Measurements from ENCODE around the gene RFFL.
"Not testable (repeated sequence)": the region's sequence is repeated elsewhere in the genome, so short reads cannot be mapped to it uniquely, and the experiment has no call there.

RFFL gene

DNA sequence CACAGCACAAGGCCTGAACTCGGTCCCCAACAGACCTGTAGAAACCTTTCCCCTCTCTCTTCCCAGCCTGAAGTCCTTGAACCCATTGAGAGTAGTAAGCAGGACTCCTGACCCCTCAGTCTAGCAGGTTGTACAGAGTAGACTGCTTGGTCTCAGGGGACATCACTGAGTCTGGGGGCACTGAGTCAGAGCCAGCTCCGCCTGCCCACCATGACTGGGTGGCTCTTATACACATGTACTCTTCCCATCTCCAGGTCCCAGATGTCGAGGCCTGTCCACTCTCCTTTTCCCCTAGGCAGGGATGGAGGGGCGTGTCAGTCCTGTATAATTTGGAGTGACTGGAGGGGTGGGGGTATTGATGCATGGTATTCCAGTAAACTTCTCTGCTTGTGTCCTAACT lies 59.7 kb downstream of the RFFL start:
- no peak for DNase-seq (ENCODE audit: low read depth, low spot score)

DNA sequence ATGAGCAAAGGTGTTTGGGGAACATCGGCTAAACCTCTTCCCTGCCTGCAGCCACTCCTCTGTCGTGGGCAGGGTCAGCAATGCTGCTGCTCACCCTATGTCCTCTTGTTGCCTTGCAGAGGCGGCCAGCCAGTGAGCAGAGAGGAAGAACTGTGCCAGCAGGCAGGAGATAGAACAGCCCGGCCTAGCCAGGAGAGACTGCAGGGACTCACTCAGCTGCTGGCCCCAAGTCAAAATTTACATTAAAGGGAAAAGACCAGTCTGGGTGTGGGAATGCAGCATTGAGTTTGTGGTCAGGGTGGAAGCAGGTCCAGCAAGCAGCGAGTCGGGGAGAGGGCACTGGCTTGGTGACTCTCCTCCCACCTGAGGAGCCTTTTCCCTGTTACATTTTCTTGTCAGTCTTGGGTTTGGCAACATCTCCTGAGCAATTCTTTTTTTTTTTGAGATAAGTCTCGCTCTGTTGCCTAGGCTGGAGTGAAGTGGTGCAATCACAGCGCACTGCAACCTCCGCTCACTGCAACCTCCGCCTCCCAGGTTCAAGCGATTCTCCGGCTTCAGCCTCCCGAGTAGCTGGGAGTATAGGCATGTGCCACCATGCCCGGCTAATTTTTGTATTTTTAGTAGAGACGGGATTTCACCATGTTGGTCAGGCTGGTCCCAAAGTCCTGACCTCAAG lies 60.5 kb downstream of the RFFL start:
- DNase-seq (ENCODE audit: low read depth, low spot score), result no peak

DNA sequence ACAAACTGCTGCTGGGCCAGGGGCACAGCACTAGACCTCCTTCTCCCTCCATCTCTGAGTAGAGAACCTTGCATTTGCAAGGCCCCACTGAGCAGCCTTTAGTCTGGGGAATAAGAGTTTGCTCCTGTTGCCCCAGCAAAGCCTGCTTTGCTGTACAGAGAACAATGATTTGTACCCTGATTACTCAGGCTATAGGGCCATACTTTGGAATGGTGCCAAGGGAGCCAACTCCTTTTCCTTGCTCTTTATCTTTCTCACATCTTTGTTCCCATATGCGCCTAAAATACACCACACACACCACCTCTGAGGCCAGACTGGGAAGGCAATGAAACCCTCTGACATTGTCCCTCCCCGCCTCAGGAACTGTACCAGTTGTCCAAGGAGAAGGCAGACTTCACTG lies 62.0 kb downstream of the RFFL start:
- DNase-seq (ENCODE audit: low read depth, low spot score), result no peak

DNA sequence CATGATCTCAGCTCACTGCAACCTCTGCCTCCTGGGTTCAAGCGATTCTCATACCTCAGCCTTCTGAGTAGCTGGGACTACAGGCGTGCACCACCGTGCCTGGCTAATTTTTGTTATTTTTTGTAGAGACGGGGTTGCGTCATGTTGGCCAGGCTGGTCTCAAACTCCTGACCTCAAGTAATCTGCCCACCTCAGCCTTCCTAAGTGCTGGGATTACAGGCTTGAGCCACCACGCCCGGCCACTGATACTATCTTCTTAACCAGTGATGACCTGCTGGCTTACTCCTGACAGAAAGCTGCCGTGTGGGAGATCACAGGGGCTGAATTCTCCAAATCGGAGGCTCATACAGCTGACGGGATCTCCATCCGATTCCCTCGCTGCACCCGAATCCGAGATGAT lies 62.5 kb downstream of the RFFL start:
- DNase-seq (ENCODE audit: low read depth, low spot score), result not testable (repeated sequence)

DNA sequence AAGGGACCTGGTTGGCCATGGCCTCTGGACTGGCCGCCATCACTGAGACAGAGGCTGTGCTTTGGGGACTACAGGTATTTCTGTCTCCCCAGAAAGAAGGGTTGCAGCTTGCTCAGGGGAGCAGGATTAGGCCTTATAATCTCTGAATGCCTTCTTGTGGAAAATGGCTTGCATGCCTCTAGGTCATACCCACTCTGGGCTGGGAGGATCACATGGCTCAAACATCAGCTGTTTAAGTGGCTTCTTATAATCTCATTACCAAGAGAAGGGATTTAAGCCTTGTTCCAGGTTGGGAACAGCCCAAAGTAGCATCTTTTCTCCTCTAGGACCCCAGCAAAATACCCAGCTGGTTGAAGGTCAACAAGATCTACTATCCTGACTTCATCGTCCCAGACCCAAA lies 64.1 kb downstream of the RFFL start:
- DNase-seq (ENCODE audit: low read depth, low spot score), result no peak

DNA sequence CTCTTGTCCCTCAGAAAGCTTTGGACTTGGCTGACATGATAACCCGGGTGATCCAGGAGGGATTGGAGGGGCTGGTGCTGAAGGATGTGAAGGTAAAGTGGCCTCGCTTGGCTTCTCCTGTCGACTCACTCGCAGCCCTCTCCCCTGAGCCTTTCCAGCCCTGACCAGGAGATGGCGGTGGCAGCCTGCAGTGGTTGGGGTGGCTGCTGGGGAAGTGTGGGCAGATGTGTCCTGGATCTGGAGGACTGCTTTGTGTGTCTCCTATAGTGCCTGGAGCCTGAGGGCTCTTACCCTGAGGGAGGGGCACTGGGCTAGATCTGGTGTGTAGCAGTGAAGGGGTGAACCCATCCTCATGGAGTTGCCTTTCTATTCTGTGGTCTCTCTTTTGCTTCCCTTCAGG lies 65.3 kb downstream of the RFFL start:
- DNase-seq (ENCODE audit: low read depth, low spot score), result no peak

DNA sequence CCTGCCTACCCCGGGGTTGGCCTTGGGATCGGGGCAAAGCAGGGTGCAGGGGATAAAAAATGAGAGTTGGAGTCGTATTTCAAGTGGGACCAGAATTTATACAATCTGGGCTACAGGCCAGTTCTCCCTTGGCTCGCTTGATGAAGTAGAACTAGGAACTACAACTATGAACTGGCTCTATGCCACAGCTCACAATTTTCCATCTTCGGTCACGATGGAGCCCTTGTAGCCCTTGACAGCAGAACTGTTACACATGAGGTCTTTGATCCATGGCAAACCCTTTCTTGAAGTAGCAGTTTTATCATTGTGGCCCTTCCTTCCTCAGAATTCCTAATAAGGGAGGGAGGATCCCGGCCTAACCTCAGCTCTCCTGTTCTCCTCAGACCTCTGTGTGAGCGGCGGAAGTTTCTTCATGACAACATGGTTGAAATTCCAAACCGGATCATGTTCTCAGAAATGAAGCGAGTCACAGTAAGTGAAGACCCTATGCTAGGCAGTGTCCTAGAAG lies 66.1 kb downstream of the RFFL start:
- no peak for DNase-seq (ENCODE audit: low read depth, low spot score)

DNA sequence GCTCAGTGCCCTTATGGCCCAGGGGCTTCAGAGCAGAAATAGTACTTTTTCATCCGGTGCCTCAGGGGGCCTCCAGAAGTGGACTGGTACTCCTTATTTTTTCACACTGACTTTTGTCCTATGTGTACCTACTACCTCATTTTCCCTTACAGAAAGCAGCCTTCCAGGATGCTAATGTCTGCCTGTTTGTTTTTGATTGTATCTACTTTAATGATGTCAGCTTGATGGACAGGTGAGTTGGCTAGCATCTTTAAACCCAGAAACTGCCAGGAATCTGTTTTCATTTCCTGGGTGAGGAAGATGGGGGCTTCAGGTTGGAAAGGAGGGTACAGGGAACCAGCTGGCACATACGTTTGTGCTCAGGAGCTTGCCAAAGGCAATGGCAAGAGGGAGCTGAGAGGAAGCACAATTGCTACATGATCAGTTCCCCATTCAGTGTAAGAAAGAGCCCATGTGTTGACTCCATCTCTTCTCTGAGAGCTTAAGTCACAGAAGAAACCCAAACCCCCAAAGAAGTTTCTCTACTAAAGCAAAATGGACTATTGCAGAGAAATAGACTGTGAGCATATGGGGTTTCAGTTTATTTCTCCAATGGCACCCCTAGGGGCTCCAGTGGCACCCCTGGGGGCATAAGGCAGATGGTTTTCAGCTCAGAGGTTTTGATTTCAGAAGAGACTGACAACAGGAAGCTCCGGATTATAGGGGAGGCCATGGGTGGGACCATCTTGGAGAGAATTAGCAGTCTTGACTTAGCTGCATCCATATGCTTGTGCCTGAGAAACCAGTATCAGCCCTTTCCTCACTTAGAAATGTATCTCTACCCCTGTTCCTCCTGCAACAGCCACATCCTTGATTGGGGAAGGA lies 66.9 kb downstream of the RFFL start:
- no peak for DNase-seq (ENCODE audit: low read depth, low spot score)

DNA sequence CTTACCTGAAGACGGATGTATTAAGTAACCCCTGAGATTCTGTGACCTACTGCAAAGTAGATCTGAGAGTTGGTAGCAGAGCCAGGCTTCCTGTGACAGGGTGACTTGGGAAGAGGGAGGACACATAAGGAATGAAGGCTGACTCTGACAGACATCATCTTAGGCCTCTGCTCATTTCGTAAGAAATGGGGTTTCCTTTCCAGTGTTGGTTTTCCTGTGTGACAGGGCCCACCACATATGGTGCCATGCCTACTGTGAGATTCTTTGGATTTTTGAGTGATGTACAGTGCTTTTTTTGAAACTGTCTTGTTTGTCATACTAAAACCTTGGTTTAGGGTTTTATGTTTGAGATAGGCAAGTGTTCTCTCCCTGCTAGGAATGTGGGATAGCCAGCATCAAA lies 70.5 kb downstream of the RFFL start:
- DNase-seq (ENCODE audit: low read depth, low spot score), result no peak

DNA sequence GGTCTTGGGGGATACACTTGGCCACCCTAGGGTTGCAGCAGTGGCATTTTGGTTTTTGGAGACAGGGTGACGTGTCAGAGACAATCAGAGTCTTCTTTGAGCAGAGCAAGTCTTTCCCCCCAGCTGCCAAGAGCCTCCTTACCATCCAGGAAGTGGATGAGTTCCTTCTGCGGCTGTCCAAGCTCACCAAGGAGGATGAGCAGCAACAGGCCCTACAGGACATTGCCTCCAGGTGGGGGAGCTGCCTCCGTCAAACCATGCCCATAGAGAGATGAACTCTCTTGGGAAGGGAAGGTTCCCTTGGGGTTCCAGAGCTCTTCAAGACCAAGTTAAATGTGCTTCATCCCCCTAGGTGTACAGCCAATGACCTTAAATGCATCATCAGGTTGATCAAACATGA lies 71.9 kb downstream of the RFFL start:
- DNase-seq (ENCODE audit: low read depth, low spot score), result no peak

DNA sequence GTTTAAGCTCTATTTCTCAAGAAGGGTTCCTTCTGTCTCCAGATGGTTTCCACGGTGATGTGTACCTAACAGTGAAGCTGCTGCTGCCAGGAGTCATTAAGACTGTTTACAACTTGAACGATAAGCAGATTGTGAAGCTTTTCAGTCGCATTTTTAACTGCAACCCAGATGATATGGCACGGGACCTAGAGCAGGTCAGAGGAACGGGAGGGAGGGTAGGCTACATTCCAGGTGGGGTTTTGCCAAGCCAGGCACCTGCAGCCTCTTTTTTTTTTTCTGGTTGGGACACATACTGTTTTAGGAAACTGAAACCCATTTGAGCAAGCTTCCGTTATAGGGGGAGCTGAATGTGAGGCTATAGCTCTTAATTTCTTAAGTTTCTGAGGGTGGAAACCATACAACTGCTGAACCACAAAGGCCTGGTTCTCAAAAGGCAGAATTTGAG lies 72.6 kb downstream of the RFFL start:
- DNase-seq (ENCODE audit: low read depth, low spot score), result no peak

DNA sequence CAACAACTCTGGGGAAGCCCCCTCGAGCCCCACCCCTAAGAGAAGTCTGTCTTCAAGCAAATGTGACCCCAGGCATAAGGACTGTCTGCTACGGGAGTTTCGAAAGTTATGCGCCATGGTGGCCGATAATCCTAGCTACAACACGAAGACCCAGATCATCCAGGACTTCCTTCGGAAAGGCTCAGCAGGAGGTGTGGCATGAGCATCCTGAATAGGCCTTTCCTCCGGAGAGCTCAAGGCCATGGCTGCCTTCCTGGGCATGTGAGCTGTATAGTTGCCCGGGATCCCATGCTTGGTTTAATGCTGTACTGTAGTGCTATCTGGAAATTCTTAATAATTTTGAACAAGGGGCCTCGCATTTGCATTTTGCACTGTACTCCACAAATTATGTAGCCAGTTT lies 74.0 kb downstream of the RFFL start:
- no peak for DNase-seq (ENCODE audit: low read depth, low spot score)

DNA sequence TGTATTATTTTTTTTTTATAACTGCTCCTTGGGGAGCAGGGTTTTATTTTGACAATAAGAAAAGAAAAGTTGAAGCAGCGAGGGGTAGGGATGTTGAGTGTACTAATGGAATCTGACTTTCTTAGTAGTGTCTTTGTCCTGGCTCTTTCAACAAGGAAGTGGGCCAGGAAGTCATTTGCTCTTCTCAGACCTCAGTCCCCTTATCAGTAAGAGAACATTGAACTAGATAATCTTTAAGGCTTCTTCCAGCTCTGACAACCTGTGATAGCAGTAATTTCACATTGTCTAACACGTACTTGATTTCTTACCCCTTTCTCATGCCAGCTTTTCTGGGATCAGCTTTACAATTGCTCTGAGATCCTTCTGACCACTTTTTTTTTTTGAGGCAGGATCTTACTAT lies 74.9 kb downstream of the RFFL start:
- DNase-seq (ENCODE audit: low read depth, low spot score), result no peak

DNA sequence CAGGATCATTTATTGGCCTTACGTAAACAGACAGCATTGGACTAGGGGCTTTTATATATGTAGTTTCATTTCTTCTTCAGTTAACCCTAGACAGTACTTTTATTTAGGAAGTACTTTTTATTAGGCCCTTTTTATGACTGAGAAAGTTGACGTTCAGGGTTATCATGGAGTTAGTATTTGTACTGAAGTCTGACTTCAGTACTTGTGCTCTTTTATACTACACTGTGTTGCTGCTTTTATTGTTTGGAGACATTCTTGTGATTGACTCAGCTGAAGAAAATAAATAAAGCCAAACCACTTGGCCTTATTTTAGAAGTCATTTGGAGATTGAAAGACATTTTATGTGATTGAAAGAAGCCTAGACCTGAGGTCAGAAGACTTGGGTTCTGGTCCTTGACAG lies 76.3 kb downstream of the RFFL start:
- DNase-seq (ENCODE audit: low read depth, low spot score), result no peak

DNA sequence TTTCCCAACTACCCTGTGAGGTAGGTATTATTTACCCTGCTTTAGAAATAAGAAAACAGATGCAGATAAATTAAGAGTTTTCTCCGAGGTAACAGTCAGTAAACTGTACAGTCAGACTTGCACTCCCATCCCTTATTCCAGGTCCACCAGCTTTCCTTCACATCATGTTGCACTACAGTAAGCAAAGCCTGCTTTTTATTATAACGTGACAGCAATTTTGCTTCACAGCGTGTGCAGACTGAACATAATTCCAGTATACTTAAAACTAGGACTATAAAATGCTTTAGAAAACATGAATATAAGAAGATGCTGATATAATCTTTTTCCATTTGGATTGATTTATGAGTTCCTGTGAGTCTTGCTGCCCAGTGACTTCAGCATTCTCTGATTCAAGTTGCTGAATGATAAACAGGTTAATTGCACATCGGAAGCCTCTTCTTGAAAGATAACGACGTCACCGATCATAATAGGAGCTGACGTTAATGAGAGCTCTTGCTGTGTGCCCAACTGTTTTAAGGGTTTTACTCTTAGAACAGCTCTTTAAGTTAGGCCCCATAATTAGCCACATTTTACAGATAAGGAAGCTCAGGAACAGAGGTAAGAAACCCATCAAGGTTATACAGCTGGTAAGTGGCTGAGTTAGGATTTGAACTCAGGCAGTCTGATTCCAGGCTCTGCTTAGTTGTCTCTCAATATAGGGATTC lies 81.8 kb downstream of the RFFL start:
- DNase-seq (ENCODE audit: low read depth, low spot score), result no peak

DNA sequence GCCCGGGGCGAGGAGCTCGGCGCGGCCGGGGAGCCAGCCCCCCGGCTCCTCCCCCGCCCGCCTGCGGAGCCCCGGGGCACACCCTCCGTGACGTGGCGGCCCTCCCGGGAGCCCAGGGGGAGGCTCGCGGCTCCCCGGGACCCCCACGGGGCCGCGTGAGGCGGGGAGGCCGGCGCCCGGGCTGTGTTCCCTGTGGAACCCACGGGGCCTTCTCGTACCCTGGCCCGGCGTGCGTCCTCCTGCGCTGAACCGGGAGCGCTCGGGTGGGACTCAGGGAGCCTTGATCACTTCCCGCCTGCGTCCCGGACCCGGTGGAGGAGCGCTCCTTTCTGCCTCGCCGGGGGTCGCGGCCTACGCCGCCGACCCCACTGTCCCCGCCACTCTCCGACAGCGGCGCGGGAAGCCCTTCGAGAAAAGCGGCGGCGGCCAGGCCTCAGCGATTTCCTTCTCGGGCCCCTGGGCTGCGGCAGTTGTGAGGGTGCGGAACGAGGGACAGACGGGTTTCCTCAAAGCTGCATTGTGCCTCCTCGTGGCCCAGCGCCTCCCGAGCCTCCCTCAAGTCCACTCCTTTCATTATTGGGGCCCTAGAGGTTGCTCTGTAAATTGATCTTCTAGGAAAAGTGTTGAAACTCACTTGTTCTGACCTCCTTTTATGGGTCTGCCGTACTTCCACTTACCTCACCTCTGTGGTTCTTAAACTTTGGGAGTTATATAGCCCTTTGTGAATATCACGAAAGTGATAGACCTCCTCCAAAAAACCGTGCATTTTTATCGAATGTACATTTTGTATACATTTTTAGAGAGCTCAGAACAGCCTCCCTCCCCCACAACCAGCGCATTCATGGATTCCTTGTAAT lies 82.6 kb downstream of the RFFL start:
- no peak for DNase-seq (ENCODE audit: low read depth, low spot score)

DNA sequence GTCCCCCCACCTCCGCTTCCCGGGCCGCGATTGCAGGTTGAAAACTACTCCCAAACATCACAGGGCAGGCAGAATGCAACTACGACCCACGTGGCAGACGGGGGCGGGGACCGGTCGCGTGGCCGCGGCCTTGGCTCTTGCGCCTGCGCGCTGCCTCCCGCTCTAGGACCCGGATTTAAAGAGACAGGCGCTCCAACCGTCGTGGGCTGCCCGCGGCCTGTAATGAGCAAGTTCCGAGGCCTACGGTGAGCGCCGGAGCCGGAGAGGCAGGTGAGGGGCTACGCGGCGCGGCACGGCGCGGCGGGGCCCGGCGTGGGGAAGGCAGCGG lies 83.2 kb downstream of the RFFL start, which contains the start of gene LIG3:
TSS of gene LIG3 (plus strand) at position 160 of the 328 bp plus-strand sequence. CDS start 2,494 bp downstream, outside the sequence.
- peak; percentile 74 for DNase-seq (ENCODE audit: low read depth, low spot score)

DNA sequence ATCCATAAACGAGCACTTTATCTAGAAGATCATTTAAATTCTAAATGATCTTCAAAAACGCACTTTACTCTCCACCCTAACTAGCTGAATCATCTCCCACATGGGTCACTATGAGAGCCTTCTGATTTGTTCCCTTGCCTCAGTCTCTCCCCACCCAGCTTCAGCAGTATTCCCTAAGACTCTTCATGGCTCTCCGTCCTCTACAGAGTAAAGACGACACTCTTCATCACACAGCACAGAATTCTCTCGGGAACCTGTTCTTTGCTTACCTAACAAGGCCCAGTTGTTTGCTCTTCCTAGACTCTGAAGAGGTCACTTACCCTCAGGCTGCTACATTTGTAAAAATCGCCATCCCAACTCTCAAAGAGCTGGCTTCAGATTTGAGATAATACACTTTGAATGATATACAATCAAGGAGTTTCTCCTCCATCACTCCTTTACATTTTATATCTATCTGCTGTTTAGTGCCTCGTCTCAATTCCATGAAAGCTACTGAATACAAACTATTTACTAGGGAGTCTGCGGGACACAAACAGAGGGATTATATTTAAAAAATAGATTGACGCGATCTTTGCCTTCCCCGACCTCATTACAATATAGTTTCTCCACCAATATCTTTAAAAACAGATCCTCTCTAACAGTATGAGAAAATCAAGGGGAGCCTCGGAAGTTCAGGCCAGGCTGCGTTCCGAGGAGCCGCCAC lies 83.7 kb downstream of the RFFL start:
- no peak for DNase-seq (ENCODE audit: low read depth, low spot score)

DNA sequence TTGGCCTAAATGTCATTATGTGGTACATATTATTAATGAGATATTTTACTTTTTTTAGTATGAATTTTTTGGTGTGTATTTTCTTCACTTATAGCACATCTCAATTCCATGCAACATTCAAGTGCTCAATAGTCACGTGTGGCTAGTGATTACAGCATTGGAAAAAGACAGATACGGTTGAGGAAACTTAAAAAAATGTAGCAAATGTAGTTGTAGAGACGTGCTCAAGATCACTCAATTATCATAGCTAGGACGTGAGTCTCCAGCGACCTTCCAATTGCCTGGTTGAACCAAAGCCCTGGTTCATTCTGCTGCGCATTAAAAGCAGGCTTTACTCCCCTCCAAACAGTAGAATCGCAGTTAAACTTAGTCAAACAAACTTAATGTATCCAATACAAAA lies 84.4 kb downstream of the RFFL start:
- DNase-seq (ENCODE audit: low read depth, low spot score), result no peak
